HG03432 (cell line): ENCODE measurements around the gene GLB1L2.
A peak's percentile ranks its signal among the peaks of the same experiment; 100 is the strongest.

Experiments
- ATAC-seq: cut with Tn5 transposase; IDR thresholded peaks from one replicate; pipeline ENCODE4 v1.9.1; 2021; ENCODE audit warnings: mild to moderate bottlenecking, moderate library complexity; ENCODE audit not compliant: unreplicated experiment

GLB1L2 gene

GRCh38 chr11:134346976-134347350 lies 15.2 kb downstream of the GLB1L2 start:
- ATAC-seq = no peak

GRCh38 chr11:134347441-134347840 lies 15.7 kb downstream of the GLB1L2 start:
- ATAC-seq = no peak

GRCh38 chr11:134349109-134349801 lies 17.5 kb downstream of the GLB1L2 start:
- no peak for ATAC-seq

GRCh38 chr11:134349802-134350355 lies 18.1 kb downstream of the GLB1L2 start:
- ATAC-seq = no peak

- peak; percentile 77 for ATAC-seq
Observed at GRCh38 chr11:134350381-134350780, 18.6 kb downstream of the GLB1L2 start.

- no peak for ATAC-seq
Observed at GRCh38 chr11:134352111-134352510, 20.3 kb downstream of the GLB1L2 start.

- ATAC-seq = no peak
Observed at GRCh38 chr11:134355136-134355535, 23.3 kb downstream of the GLB1L2 start.

- ATAC-seq = no peak
Observed at GRCh38 chr11:134355656-134356055, 23.9 kb downstream of the GLB1L2 start.

GRCh38 chr11:134356656-134357544 lies 25.1 kb downstream of the GLB1L2 start:
- ATAC-seq = no peak

- ATAC-seq = no peak
Observed at GRCh38 chr11:134357545-134357839, 25.7 kb downstream of the GLB1L2 start.

- no peak for ATAC-seq
Observed at GRCh38 chr11:134358165-134358855, 26.5 kb downstream of the GLB1L2 start.

- ATAC-seq = no peak
Observed at GRCh38 chr11:134358856-134359490, 27.2 kb downstream of the GLB1L2 start.

- no peak for ATAC-seq
Observed at GRCh38 chr11:134359646-134360045, 27.9 kb downstream of the GLB1L2 start.

- ATAC-seq = peak; percentile 90
Observed at GRCh38 chr11:134360050-134360835, 28.5 kb downstream of the GLB1L2 start.

GRCh38 chr11:134361661-134362060 lies 29.9 kb downstream of the GLB1L2 start:
- ATAC-seq = no peak

- no peak for ATAC-seq
Observed at GRCh38 chr11:134362192-134362901, 30.6 kb downstream of the GLB1L2 start.

- ATAC-seq = no peak
Observed at GRCh38 chr11:134363161-134363560, 31.4 kb downstream of the GLB1L2 start.

GRCh38 chr11:134363592-134363991 lies 31.8 kb downstream of the GLB1L2 start:
- no peak for ATAC-seq

GRCh38 chr11:134364261-134364660 lies 32.5 kb downstream of the GLB1L2 start:
- ATAC-seq = no peak
